Thymus (tissue), 11 donors: ENCODE data around the gene PRKCZ. TPM values are rescaled to one million over a fixed set of nuclear protein-coding genes. Genes with fewer than 3 reads are reported as not detected.

Experiments
- DNase-seq, 9 donors: peaks; one replicate each; pipeline ENCODE4 v3.0.0-alpha.2; 2013; ENCODE audit warnings: low spot score in 9 of 9, low read depth in 6 of 9, missing footprints in 1 of 9
- H3K27ac ChIP-seq, 2 donors: one replicate each; pipeline ENCODE4 v1.5.1; 2013; ENCODE audit warnings: control low read depth in 1 of 2, low read depth in 1 of 2, low read length in 1 of 2, mild to moderate bottlenecking in 1 of 2, moderate library complexity in 1 of 2
- H3K27me3 ChIP-seq, 2 donors: one replicate each; pipeline ENCODE4 v1.5.1; 2013; ENCODE audit warnings: low read length in 1 of 2; ENCODE audit not compliant: control insufficient read depth in 2 of 2, insufficient read depth in 1 of 2
- H3K36me3 ChIP-seq, 2 donors: one replicate each; pipeline ENCODE4 v1.5.1; 2013; ENCODE audit warnings: low read length in 1 of 2, mild to moderate bottlenecking in 1 of 2, moderate library complexity in 1 of 2; ENCODE audit not compliant: control insufficient read depth in 2 of 2, insufficient read depth in 2 of 2
- H3K4me1 ChIP-seq, 2 donors: one replicate each; pipeline ENCODE4 v1.5.1; 2013; ENCODE audit warnings: low read length in 2 of 2; ENCODE audit not compliant: control insufficient read depth in 2 of 2, insufficient read depth in 2 of 2
- H3K4me3 ChIP-seq, 2 donors: one replicate each; pipeline ENCODE4 v1.5.1; 2013; ENCODE audit warnings: low read length in 2 of 2, control low read depth in 1 of 2, mild to moderate bottlenecking in 1 of 2
- H3K9me3 ChIP-seq, 2 donors: one replicate each; pipeline ENCODE4 v1.5.1; 2013; ENCODE audit warnings: low read length in 1 of 2, mild to moderate bottlenecking in 1 of 2; ENCODE audit not compliant: control insufficient read depth in 2 of 2, insufficient read depth in 1 of 2
- WGBS: extraction: QIAGEN DNeasy Blood & Tissue Kit; methylation state at CpG from one replicate; pipeline ENCODE4 v1.1.7; 2013; 5-methylcytosine and 5-hydroxymethylcytosine counted together
- polyA plus RNA-seq: library from polyadenylated mRNA; stranded (reverse); fragments of 200-250 nt; gene quantifications from one replicate; pipeline ENCODE4 v1.2.3, GENCODE V29; 2013
- total RNA-seq: library from RNA; stranded (reverse); fragments of 120-200 nt; gene quantifications from one replicate; pipeline ENCODE4 v1.2.4, GENCODE V29; 2013
- donor health status: healthy.

Gene PRKCZ
- total and polyA plus RNA-seq, 2 donors: 7.6 to 30.6 TPM

DNA sequence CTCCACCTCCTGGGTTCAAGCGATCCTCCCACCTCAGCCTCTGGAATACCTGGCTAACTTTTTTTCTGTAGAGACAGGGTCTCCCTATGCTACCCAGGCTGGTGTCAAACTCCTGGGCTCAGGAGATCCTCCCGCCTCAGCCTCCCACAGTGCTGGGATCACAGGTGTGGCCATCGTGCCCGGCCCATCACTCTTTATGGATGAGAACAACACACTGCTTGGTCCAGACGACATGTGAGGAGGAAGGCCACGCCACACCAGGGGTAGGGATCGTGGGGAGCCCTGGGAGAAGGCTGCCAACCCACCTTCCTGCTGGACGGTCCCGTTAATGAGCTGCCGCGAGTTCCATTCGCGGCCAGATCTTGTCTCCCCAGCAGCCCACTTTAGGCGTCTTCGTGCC lies 36.0 kb upstream of the PRKCZ start:
- Histone ChIP-seq H3K27ac (no peak overlapping the region), H3K27me3 (peaks cover 22 to 64% of the 10 kb centered on the region in 2 donors), H3K36me3 (no peaks in the 10 kb centered on the region), H3K4me3 (no peak overlapping the region), H3K9me3 (no peaks in the 10 kb centered on the region), H3K4me1 (no peaks in the 10 kb centered on the region)
- no peak for DNase-seq
- 91% methylated on average over 15 of the region's 15 CpGs for WGBS

- Histone ChIP-seq H3K36me3 (no peaks in the 10 kb centered on the region), H3K4me1 (peaks cover 0 to 5% of the 10 kb centered on the region in 2 donors), H3K9me3 (no peaks in the 10 kb centered on the region), H3K27ac (no peak overlapping the region), H3K4me3 (no peak overlapping the region), H3K27me3 (peaks cover 30 to 64% of the 10 kb centered on the region in 2 donors)
- DNase-seq: no peak
- 59% methylated on average over 34 of the region's 34 CpGs for WGBS
These were observed 35.2 kb upstream of the PRKCZ start for GRCh38 chr1:2014741-2015735.

DNA sequence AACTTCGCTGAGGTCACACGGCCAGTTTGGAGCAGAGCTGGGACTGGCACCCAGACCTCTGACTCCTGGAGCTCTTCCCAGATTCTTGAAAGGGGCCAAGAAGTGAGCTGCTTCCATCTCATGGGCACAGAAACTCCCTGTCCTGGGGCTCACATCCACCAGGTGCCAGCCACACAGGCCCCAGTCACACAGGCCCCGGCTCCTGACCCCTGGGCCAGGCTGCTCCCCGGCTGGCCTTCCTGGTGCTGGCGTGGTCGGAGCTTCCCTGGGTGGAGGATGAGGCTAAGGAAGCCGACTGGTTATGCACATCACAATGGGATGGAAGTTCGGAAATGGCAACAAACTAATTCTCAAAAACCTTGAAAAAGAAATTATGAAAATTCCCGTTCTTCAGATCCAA lies 34.1 kb upstream of the PRKCZ start:
- Histone ChIP-seq H3K4me1 (peaks cover 0 to 6% of the 10 kb centered on the region in 2 donors), H3K27me3 (peaks cover 41 to 70% of the 10 kb centered on the region in 2 donors), H3K36me3 (no peaks in the 10 kb centered on the region), H3K27ac (no peak overlapping the region), H3K9me3 (no peaks in the 10 kb centered on the region), H3K4me3 (no peak overlapping the region)
- WGBS: 87% methylated on average over 9 of the region's 9 CpGs
- no peak for DNase-seq

DNA sequence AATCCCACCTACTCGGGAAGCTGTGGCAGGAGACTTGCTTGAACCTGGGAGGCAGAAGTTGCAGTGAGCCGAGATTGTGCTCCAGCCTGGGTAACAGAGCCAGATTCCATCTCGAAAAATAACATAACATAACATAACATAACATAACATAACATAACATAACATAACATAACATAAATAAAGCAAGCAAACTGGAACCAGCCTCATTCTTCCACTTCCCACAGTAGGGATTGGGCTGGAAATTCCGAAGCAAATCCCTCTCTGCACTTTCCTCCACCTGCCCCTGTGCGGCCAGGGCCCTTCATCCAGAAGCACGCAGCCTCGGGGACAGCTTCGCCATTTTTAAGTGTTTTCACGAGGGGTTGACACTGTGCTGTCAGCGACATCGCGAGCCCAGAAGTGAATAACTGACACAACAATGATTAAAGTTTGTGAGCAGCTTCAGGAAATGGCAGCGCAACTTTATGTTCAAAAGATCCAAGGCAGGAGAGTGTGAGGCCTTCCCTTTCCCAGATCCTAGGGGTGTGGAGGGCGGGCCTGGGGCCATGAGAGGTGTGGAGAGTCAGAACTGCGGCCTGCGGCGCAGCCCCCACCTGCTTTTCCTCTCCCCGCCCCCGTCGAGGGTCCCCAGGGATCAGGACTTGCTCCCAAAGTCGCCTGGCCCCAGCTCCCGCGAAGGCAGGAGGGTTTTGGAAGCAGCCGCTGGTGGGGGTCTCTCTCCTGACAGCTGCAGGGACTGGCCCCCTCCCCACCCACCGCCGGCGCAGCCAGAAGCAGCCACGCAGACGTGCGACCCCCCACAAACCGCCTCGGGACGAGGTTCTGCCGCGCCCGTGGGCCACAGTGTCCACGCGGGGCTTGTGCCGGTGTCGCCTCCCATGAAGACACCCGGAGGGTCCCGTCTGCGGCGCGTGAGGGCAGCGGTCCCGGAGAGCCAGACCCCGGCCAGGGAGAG lies 31.7 kb upstream of the PRKCZ start:
- H3K27me3 ChIP-seq: peaks cover 48 to 84% of the 10 kb centered on the region in 2 donors
- no peak for DNase-seq
- no peak overlapping the region for H3K4me3 ChIP-seq
- peaks cover 0 to 6% of the 10 kb centered on the region in 2 donors for H3K4me1 ChIP-seq
- H3K36me3 ChIP-seq: no peaks in the 10 kb centered on the region
- no peaks in the 10 kb centered on the region for H3K9me3 ChIP-seq
- WGBS: 14% methylated on average over 48 of the region's 48 CpGs
- H3K27ac ChIP-seq: no peak overlapping the region

DNA sequence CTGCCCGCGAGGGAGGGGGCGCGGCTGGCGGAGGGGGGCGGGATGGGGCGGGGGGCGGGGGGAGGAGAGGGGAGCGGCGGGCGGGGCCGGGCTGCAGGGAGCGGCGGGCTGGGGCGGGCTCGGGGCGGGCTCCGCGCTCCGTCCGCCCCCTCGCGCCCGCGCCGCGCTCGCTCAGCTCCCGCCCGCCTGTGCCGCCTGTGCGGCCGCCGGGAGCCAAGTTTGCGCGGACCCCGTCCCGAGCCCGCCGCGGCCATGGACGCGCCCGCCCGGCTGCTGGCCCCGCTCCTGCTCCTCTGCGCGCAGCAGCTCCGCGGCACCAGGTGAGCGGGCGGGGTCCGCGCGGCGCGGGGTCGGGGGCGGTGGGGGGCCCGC lies 31.1 kb upstream of the PRKCZ start, which contains the start of gene GABRD:
Gene GABRD, plus strand, starts transcription at position 174 of the 372 bp plus-strand sequence. Its CDS starts 79 bp downstream, at position 253.
- Histone ChIP-seq H3K4me3 (peak within 1 kb of the TSS in 1 of 2 donors; percentile 38), H3K4me1 (peaks cover 0 to 6% of the 10 kb centered on the region in 2 donors), H3K27ac (no peak within 1 kb of the TSS), H3K9me3 (no peaks in the 10 kb centered on the region), H3K36me3 (no peaks in the 10 kb centered on the region), H3K27me3 (peaks cover 48 to 80% of the 10 kb centered on the region in 2 donors)
- no peak for DNase-seq
- 2% methylated on average over 47 of the region's 60 CpGs for WGBS

- H3K9me3 ChIP-seq: no peaks in the 10 kb centered on the region
- peak overlapping the region in 1 of 2 donors; percentile 38 for H3K4me3 ChIP-seq
- no peaks in the 10 kb centered on the region for H3K36me3 ChIP-seq
- H3K4me1 ChIP-seq: peaks cover 0 to 6% of the 10 kb centered on the region in 2 donors
- peak in 1 of 9 donors; percentile 11 for DNase-seq
- H3K27ac ChIP-seq: no peak overlapping the region
- 17% methylated on average over 61 of the region's 61 CpGs for WGBS
- peaks cover 48 to 77% of the 10 kb centered on the region in 2 donors for H3K27me3 ChIP-seq
These were observed 30.5 kb upstream of the PRKCZ start for GRCh38 chr1:2019571-2020309.

- 90% methylated on average over 11 of the region's 11 CpGs for WGBS
- no peak for DNase-seq
- Histone ChIP-seq H3K27me3 (peaks cover 48 to 72% of the 10 kb centered on the region in 2 donors), H3K9me3 (no peaks in the 10 kb centered on the region), H3K4me1 (peaks cover 1 to 6% of the 10 kb centered on the region in 2 donors), H3K27ac (no peak overlapping the region), H3K4me3 (no peak overlapping the region), H3K36me3 (no peaks in the 10 kb centered on the region)
These were observed 29.9 kb upstream of the PRKCZ start for GRCh38 chr1:2020310-2020655.

- Histone ChIP-seq H3K9me3 (no peaks in the 10 kb centered on the region), H3K4me3 (no peak overlapping the region), H3K27me3 (peaks cover 43 to 60% of the 10 kb centered on the region in 2 donors), H3K4me1 (peaks cover 6 to 10% of the 10 kb centered on the region in 2 donors), H3K27ac (no peak overlapping the region), H3K36me3 (no peaks in the 10 kb centered on the region)
- WGBS: 91% methylated on average over 25 of the region's 25 CpGs
- DNase-seq: no peak
These were observed 28.7 kb upstream of the PRKCZ start for GRCh38 chr1:2021550-2021949.
